ENCODE results near the gene PRH2. TPM values are rescaled to one million over a fixed set of nuclear protein-coding genes. Genes with fewer than 3 reads are reported as not detected.

PRH2 gene
- under 1 TPM; 0.49 to 0.75 (median 0.71) TPM for polyA plus RNA-seq (ENCODE audit: insufficient read depth in 1 of 5, insufficient read length in 5 of 5, low replicate concordance in 1 of 5)
- long read RNA-seq, donor 1, partial matches to known transcripts, result 0 of 8 reads
- long read RNA-seq, donor 1, other reads (novel, unspliced or antisense), result 8 of 8 reads
- long read RNA-seq, donor 2, result 0 reads
- long read RNA-seq, donor 3, result 0 reads
- long read RNA-seq, donor 4, result 0 reads
- long read RNA-seq, donor 5, result 0 reads
- long read RNA-seq, donor 6, result 0 reads
- long read RNA-seq, donor 7, result 0 reads
- long read RNA-seq, donor 8, result 0 reads

DNA sequence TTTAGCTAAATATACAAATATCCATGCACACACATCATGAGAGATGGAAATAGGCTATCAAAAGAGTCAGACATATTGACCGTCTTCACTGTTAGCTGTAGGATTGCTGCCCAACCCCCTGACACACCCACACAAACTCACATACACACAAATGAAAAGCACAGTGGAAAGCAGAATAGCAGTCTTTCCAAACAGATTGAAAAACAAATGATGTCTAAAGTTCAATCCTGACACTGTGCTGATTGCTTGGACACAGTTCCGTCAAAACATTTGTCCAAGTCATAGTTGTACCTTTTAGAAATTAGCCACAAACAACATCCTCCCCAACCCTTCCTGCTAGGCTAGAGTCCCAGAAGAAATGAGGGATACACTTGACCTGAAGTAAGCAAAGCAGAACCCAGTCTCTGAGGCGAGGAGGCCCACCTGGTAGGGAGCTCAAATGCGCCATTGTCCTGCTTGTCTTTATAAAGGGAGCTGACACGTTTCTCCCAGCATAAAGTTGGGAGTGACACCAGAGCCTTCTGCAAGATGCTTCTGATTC lies at the start of gene PRH2:
Gene PRH2 (plus strand): TSS at position 491 of the 541 bp plus-strand sequence. CDS start 38 bp downstream, at position 529.
- no peak for DNase-seq

DNA sequence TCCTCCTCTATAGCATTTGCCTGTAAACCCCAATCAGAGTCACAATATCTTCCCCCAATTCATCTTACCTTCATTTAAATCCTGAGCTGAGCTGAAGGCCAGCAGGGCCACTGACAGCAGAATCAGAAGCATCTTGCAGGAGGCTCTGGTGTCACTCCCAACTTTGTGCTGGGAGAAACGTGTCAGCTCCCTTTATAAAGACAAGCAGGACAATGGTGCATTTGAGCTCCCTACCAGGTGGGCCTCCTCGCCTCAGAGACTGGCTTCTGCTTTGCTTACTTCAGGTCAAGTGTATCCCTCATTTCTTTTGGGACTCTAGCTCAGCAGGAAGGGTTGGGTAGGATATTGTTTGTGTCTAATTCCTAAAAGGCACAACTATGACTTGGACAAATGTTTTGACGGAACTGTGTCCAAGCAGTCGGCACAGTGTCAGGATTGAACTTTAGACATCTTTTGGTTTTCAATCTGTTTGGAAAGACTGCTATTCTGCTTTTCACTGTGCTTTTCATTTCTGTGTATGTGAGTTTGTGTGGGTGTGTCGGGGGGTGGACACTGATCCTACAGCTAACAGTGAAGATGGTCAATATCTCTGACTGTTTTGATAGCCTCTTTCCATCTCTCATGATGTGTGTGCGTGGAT lies 44.8 kb upstream of the PRH2 start, which contains the start of gene PRH1:
Gene PRH1 (minus strand): TSS at position 170 of the 640 bp plus-strand sequence. CDS start 38 bp downstream, at position 132.
- no peak for DNase-seq

DNA sequence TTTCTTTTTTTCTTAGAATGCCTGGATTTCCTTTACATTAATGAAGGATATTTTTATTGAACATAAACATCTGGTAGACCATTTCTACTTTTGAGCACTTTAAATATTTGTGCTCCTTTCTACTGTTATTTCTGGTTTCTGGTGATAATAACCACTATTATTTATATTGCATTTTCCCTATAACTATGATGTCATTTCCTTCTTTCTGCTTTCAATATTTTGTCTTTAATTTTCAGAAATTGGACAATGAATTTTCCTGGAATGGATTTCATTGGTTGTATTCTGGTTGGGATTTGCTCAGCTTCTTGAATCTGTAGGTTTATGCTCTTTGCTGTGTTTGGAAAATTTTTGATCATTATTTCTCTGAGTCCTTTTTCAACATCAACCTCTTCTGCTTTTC lies 39.8 kb upstream of the PRH2 start:
- no peak for DNase-seq

DNA sequence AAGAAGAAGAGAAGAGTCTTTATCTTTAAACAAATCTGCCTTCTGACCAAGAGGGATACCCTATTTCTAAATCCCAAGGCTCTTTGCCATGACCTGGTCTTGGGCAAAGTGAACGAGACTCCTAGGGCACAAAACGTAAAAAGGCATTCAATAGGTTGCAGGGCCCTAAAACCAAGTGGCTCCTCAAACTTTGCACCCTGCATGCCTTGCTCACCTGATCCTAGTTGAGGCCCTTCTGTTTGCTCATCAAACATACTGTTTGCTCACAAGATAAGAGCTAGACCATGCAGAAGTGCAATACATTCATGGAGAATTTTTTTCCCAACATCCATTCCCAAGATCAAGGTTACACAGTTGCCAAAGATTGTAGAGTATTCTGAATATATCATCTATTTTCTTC lies 37.1 kb upstream of the PRH2 start:
- DNase-seq, result no peak

DNA sequence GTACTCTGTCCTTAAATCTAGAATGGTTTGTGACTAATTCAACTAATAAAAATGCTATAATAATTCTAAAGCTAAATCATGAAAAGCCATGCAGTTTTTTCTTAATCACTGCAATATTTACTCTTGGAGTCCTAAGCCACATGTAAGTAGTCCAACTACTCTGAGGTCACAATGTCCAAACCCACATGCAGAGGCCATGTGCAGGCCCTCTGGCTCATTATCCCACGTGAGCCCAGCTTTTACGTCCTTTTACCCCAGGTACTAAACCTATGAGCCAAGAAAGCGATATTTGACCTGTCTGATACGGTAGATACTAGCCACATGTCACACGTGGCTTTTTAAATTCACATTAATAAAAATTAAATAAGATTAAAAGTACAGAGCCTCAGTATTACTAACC lies 32.2 kb upstream of the PRH2 start:
- no peak for DNase-seq

DNA sequence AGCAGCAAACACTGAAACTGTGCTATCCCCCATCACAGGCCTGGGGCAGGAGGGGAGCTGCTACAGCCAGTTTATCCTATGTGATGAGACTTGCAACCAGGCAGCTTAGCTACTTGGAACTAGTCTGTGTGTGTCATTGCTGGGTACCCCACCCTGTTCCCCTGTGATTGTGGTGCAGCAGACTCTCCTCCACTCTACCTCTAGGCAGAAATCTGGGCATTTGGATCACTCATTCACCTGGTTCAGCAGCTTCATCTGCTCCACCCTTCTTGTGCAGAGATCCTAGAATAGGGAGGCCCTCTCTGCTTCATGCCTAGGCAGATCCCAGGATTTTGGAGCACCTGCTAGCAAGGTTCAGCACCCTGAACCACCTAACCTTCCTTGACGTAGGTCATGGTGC lies 28.5 kb upstream of the PRH2 start:
- no peak for DNase-seq

DNA sequence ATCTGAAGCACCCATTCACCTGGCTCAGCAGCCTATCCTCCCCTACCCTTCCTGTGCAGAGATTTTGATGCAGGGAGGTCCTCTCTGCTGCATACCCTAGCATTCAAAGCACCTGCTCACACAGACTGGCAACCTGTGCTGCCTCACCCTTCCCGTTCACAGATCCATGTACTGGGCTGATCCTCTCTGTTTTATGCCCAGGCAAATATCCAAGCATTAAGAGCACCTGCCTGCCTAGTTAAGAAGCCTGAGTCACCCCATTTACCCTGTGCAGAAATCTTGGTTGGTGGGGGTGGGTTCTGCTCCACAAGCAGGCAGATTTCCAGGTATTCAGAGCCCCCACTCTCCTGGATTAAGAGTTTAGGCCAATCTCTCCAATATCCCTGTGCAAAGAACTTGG lies 28.1 kb upstream of the PRH2 start:
- no peak for DNase-seq

DNA sequence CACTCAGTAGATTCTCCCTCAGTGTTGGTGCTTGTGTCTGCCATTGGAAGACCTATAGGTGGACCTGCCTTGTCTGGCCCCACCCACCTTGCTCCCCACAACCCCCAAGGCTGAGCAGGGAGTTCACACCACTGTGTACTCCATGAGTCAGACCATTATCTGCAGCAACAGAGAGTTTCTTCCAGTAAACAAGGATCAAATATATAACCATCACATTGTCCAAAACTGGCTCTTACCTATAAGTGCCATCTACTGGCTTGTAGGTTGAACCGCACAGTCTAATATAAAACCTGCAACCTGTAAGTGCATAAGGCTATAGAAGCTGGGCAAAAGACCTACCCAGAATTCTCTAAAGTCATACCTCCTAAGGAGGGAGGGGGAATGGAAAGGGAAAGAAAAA lies 27.6 kb upstream of the PRH2 start:
- DNase-seq, result no peak

DNA sequence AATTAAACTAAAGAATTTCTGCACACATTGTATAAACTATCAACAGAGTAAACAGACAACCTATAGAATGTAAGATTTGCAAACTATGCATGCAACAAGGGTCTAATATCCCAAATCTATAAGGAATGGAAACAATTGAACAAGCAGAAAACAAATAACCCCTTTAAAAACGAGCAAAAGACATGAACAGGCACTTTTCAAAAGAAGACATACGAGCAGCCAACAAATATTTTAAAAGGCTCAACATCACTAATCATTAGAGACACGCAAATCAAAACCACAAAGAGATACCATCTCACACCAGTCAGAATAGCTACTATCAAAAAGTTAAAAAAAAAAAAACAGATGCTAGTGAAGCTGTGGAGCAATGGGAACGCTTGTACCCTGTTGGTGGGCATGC lies 24.4 kb upstream of the PRH2 start:
- DNase-seq, result no peak

DNA sequence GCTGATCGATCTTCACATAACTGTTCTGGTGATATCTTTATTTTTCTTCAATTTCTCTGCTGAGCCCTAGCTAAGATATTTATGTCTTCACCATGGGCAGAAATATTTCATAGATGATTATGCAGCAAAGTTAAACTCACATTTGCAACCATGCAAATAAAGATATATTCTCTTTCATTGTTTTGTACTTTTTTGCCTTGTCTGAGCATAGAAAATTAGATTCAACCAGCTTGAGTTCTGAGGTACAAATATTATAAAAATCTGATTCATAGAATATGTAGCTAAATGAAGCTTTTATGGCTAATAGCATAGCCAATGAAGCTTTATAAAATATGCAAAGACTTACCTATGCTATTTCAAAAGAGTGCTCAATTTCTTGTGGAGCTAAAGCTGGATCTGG lies 19.6 kb upstream of the PRH2 start, which contains the start of gene TAS2R13:
Gene TAS2R13 (minus strand): TSS at position 101 of the 400 bp plus-strand sequence. CDS start 264 bp downstream, outside the sequence.
- DNase-seq, result no peak

DNA sequence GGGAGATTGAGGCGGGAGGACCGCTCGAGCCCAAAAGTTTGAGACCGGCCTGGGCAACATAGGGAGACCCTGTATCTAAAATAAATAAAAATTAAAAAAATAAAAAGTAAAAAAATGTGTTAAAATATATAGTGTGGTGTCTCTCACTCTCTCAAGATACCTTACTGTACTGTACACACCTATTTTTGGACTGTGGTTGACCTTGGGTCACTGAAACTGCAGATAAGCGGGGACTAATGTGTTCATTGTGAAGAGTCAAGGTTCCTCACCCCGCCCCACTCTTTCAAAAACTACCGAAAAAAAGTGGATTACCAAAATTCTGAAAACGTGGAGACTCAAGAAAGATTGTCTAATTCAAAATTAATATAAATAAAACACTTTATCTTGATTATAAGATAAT lies 18.7 kb upstream of the PRH2 start:
- no peak for DNase-seq

DNA sequence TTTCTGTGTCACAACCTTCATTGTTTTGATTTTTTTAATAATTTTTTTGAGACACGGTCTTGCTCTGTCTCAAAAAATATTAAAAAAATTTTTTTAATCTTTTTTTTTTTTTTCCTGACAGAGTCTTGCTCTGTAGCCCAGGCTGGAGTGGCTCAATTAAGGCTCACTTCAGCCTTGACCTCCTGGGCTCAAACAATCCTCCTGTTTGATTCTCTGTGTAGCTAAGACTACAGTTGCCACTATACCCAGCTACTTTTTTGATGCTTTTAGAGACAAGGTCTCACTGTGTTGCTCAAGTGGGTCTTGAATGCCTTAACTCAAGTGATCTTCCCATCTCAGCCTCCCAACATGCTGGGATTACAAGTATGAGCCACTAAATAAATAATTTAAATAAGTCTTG lies 9.2 kb upstream of the PRH2 start:
- DNase-seq, result no peak

DNA sequence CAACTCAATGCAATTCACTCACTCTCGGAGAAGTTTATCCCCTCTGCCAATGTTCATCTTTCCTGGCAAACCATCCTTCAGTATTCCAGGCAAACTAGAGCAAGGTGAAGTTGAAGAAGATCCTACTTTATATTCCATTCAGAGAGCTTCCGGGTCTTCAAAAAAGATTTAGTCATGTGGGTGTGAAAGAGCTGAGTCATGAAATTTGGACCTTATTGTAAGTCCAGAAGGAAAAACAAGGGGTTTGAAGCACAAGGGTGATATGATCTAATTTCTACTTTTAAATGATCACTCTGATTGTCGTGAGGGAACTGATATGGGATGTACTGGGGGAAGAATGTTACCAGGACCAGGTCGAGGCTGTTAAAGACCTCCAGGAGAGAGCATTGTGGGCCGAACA lies 2.8 kb upstream of the PRH2 start:
- no peak for DNase-seq

DNA sequence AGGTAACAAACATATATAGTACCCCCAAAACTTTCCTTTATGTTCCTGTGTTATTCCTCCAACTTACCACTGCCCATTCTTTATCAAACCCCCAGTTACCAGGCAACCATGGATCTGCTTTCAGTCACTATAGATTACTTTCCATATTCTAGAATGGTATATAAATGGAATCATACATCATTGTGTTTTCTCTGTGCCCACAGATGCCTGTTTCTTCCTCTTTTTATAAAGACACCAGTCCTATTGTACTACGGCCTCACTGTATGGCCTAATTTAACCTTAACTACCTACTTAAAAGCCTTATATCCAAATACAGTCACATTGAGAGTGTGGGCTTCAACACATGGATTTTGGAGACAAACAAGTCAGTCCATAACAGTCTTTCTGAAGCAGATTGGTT lies 7.5 kb downstream of the PRH2 start:
- no peak for DNase-seq

DNA sequence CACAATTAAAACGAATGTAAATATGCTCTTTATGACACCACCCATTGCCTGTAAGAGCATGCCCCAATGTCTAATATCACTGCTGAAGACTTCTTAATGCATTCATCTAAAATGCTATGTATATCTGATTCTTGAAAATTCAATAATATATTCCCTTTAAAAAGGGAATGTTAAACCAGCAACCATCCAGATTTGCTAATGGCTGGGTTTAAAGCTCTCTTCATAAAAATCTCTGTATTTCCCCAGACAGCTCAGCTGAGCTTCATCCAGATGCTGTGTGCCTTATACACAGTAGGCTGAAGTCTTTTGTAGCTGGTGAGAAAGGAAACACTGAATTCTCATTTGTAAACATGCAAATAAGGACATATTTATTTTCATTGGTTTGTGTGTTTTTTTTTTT lies 10.1 kb downstream of the PRH2 start, which contains the start of gene TAS2R14:
Gene TAS2R14 (minus strand): TSS at position 101 of the 400 bp plus-strand sequence. CDS start 56 bp downstream, at position 45.
- no peak for DNase-seq

DNA sequence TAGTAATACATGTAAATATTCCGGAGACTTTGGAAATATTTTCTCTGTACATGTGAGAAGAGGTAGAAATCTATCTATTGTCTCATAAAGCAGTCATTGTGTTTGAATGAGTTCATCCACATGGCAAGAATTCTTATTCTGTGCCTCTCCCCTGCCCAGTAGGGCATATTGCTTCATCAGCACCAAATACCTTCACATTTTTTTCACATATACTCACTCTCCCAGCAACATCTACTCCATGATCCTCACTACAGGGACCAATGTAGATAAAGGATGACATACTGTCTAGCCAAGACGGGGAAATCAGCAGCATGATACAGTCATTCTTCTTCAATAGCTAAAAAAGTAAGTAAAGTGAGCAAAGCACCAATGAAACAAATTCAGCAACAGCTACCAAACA lies 11.4 kb downstream of the PRH2 start:
- no peak for DNase-seq

DNA sequence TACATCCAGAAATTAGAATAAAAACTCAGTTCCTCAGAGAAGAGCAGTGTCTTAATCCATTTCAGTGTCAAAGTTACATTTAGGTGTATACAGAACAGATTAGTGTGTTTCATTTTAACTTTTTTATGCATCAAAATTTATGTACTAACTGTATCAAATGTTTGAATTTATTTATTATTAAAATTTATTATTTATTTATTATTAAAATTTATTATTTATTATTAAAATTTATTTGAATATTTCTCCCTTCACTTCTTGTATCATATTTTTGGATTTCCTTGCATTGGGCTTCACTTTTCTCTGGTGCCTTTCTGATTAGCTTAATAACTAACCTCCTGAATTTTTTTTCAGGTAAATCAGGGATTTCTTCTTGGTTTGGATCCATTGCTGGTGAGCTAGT lies 12.3 kb downstream of the PRH2 start:
- DNase-seq, result no peak

DNA sequence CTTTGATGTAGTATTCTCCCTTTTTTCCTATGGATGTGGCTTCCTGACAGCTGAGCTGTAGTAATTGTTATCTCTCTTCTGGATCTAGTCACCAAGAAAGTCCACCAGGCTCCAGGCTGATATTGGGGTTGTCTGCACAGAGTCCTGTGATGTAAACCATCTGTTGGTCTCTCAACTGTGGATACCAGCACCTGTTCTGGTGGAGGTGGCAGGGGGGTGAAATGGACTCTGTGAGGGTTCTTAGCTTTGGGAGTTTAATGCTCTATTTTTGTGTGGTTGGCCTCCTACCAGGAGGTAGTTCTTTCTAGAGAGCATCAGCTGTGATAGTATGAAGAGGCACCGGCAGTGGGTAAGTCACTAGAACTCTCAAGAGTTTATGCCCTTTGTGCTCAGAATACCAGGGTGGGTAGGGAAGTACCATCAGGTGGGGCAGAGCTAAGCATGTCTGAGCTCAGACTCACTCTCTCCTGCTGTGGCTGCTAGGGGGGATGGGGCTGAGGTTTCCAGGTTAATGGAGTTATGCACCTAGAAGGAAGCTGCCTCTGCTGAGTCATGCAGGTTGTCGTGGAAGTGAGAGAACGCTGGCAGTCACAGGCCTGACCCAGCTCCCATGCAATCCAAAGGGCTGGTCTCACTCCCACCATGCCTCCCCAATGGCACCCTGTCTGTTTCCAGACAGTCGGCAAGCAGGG lies 13.0 kb downstream of the PRH2 start:
- no peak for DNase-seq

DNA sequence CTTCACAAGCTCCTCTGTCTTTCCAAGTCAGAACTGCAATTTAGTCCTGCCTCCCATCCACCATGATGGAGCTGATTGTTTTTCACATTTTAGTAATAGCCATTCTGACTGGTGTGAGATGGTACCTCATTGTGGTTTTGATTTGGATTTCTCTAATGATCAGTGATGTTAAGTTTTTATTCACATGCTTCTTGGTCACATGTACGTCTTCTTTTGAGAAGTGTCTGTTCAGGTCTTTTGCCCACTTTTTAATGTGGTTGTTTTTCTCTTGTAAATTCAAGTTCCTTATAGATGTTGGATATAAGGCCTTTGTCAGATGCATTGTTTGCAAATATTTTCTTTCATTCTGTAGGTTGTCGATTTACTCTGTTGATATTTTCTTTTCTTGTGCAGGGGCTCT lies 14.1 kb downstream of the PRH2 start:
- DNase-seq, result no peak

DNA sequence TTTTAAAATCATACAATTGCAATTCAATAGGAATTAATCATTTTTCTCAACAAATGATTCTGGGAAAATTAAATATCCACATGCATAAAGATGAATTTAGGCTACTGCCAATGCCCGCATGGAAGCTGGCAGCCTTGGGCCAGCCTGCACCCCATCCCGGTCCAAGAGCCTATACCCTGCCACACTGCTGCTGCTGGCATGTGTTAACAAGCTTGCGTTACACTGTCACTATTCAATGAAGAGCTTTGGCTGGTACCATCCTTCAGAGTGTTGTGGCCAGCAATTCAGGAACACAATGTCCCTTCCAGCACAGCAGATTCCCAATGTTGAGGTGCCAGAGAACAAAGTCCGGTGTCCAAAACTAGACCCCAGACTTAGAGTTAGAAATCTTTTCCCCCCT lies 23.6 kb downstream of the PRH2 start:
- DNase-seq, result no peak

DNA sequence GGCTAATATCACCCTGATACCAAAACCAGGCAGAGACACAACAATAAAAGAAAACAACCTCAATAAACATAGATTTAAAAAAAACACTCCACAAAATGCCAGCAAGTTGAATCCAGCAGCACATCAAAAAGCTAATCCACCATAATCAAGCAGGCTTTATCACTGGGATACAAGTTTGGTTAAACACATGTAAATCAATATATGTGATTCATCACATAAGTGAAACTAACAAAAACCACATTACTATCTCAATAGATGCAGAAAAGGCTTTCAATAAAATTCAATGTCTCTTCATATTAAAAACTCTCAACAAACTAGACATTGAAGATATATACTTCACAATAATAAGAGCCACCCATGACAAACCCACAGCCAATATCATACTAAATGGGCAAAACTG lies 27.0 kb downstream of the PRH2 start:
- DNase-seq, result no peak

DNA sequence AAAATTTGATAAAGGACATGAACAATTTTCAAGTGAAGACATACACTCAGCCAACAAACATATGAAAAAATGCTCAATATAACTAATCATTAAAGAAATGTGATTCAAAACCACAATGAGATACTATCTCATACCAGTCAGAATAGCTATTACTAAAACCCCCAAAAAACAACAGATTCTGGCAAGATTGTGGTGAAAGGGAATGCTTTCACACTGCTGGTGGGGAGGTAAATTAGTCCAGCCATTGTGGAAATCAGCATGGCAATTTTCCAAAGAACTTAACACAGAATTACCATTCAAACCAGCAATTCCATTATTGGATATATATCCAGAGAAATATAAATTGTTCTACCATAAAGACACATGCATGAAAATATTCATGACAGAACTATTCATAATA lies 28.7 kb downstream of the PRH2 start:
- DNase-seq, result no peak

DNA sequence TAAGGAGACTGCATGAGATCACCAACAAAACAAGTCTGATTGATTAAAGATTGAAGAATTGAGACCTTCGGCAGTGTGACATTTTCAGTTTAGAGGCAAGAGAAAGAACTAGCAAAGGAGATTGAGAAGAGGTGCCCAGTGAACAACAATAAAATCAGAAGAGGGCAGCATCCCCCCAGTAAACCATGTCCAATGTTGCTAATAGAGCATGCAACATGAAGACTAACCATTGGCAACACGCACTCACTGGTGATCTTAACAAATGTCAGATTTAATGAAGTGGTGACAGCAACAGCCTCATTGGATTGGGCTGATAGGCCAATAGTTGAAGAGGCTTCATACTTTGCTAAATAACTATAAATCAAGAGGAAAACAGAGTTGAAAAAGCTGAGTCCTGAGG lies 30.8 kb downstream of the PRH2 start:
- DNase-seq, result peak; percentile 12 to 28

All from right lung (tissue), 10 donors.